Neural progenitor cell (in vitro differentiated cells): Measurements from ENCODE around the gene RAB39A. TPM values are rescaled to one million over a fixed set of nuclear protein-coding genes. Genes with fewer than 3 reads are reported as not detected.
"Not testable (repeated sequence)": the region's sequence is repeated elsewhere in the genome, so short reads cannot be mapped to it uniquely, and the experiment has no call there.

ENCODE experiments used
- DNase-seq: peaks from one replicate; pipeline ENCODE4 v3.0.0-alpha.2; 2016; ENCODE audit warnings: low spot score
- H2AFZ ChIP-seq: fragments of 200-600 bp; sonication (generic); replicated peaks from 2 replicates; pipeline ENCODE4 v1.6.1; 2016; ENCODE audit warnings: antibody characterized with exemption
- H3F3A ChIP-seq: fragments of 200-600 bp; sonication (generic); 2 replicates; pipeline ENCODE4 v1.6.1; 2016; ENCODE audit warnings: antibody characterized with exemption, low read depth
- H3K27ac ChIP-seq: fragments of 200-600 bp; sonication (generic); 2 replicates; pipeline ENCODE4 v1.5.1; 2016; ENCODE audit warnings: mild to moderate bottlenecking
- H3K27me3 ChIP-seq: fragments of 200-600 bp; sonication (generic); 2 replicates; pipeline ENCODE4 v1.6.1; 2016; ENCODE audit warnings: mild to moderate bottlenecking, moderate library complexity
- H3K36me3 ChIP-seq: fragments of 200-600 bp; sonication (generic); 2 replicates; pipeline ENCODE4 v1.5.1; 2016
- H3K4me1 ChIP-seq: fragments of 200-600 bp; sonication (generic); 2 replicates; pipeline ENCODE4 v1.6.1; 2016; ENCODE audit warnings: mixed run types
- H3K4me2 ChIP-seq: fragments of 200-600 bp; sonication (generic); 2 replicates; pipeline ENCODE4 v1.6.1; 2016
- H3K4me3 ChIP-seq: fragments of 200-600 bp; sonication (generic); 2 replicates; pipeline ENCODE4 v1.5.1; 2016
- H3K79me2 ChIP-seq: fragments of 200-600 bp; sonication (generic); 2 replicates; pipeline ENCODE4 v1.6.1; 2016; ENCODE audit warnings: low read depth
- H3K9ac ChIP-seq: fragments of 200-600 bp; sonication (generic); 2 replicates; pipeline ENCODE4 v1.6.1; 2016
- H3K9me3 ChIP-seq: fragments of 200-600 bp; sonication (generic); 2 replicates; pipeline ENCODE4 v1.5.1; 2016; ENCODE audit warnings: low read depth
- H4K20me1 ChIP-seq: fragments of 200-600 bp; sonication (generic); 2 replicates; pipeline ENCODE4 v1.6.1; 2016; ENCODE audit warnings: low read depth
- H3K27ac Mint-ChIP-seq: 3 replicates; pipeline ENCODE4 v1.8.0; 2021; ENCODE audit warnings: mixed read lengths
- H3K27me3 Mint-ChIP-seq: 2 replicates; pipeline ENCODE4 v1.8.0; 2022; ENCODE audit warnings: low read depth, mild to moderate bottlenecking, inconsistent platforms, moderate library complexity, mixed read lengths; ENCODE audit not compliant: insufficient read depth
- H3K36me3 Mint-ChIP-seq: 3 replicates; pipeline ENCODE4 v1.8.0; 2021; ENCODE audit warnings: mixed read lengths
- H3K4me1 Mint-ChIP-seq: 3 replicates; pipeline ENCODE4 v1.8.0; 2021; ENCODE audit warnings: mixed read lengths
- H3K4me3 Mint-ChIP-seq: 3 replicates; pipeline ENCODE4 v1.8.0; 2021; ENCODE audit warnings: mild to moderate bottlenecking, moderate library complexity, mixed read lengths
- H3K9me3 Mint-ChIP-seq: 3 replicates; pipeline ENCODE4 v1.8.0; 2020; ENCODE audit warnings: mixed read lengths
- CTCF ChIP-seq: fragments of 200-600 bp; sonication (generic); IDR thresholded peaks from 2 replicates; pipeline ENCODE4 v1.5.1; 2017; ENCODE audit warnings: antibody characterized with exemption, mild to moderate bottlenecking
- EZH2 ChIP-seq: fragments of 200-600 bp; sonication (generic); IDR thresholded peaks from 2 replicates; pipeline ENCODE4 v1.6.1; 2017; ENCODE audit warnings: antibody characterized with exemption, mild to moderate bottlenecking, moderate library complexity
- EZH2phosphoT487 ChIP-seq: fragments of 200-600 bp; sonication (generic); IDR thresholded peaks from 2 replicates; pipeline ENCODE4 v1.6.1; 2017; ENCODE audit warnings: antibody characterized with exemption
- total RNA-seq: library from RNA; depleted of rRNA; stranded (reverse); fragments of >200 nt; gene quantifications from 2 replicates; pipeline ENCODE4 v1.2.3, GENCODE V29; 2015; ENCODE audit warnings: low replicate concordance

RAB39A gene
- 8.9 and 13.2 TPM in 2 replicates for total RNA-seq

GRCh38 chr11:107928046-107928766 lies at the start of gene RAB39A:
Gene RAB39A, plus strand, starts transcription at chr11:107928448. Its CDS starts 121 bp downstream, at chr11:107928569.
- H3K4me1 Mint-ChIP-seq = peaks cover 12% of the 10 kb centered on the region
- H3K27me3 Mint-ChIP-seq = peaks cover 15% of the 10 kb centered on the region
- no peaks in the 10 kb centered on the region for H3K36me3 Mint-ChIP-seq
- H3K9ac ChIP-seq = peak within 1 kb of the TSS; percentile 59
- no peak within 1 kb of the TSS for H3K27ac ChIP-seq
- peaks cover 42% of the 10 kb centered on the region for H3K79me2 ChIP-seq
- peak; percentile 98 for DNase-seq
- no peaks in the 10 kb centered on the region for H4K20me1 ChIP-seq
- H3F3A ChIP-seq = peaks cover 9% of the 10 kb centered on the region
- no peaks in the 10 kb centered on the region for H3K27me3 ChIP-seq
- H3K4me1 ChIP-seq = peaks cover 10% of the 10 kb centered on the region
- H3K4me3 ChIP-seq = peak within 1 kb of the TSS; percentile 92
- H2AFZ ChIP-seq = peak within 1 kb of the TSS; percentile 100
- peak within 1 kb of the TSS; percentile 93 for H3K4me3 Mint-ChIP-seq
- H3K36me3 ChIP-seq = no peaks in the 10 kb centered on the region
- peak within 1 kb of the TSS; percentile 47 for H3K27ac Mint-ChIP-seq
- H3K9me3 ChIP-seq = no peaks in the 10 kb centered on the region
- TF ChIP-seq EZH2 = no peak
- TF ChIP-seq CTCF = no peak
- TF ChIP-seq EZH2phosphoT487 = no peak
- H3K9me3 Mint-ChIP-seq = no peaks in the 10 kb centered on the region
- peak within 1 kb of the TSS; percentile 97 for H3K4me2 ChIP-seq

- not testable (repeated sequence) for H4K20me1 ChIP-seq, H3K4me2 ChIP-seq, H3F3A ChIP-seq, H3K4me3 ChIP-seq, H3K27me3 ChIP-seq, H3K27ac Mint-ChIP-seq, H3K79me2 ChIP-seq, H3K36me3 Mint-ChIP-seq, H3K4me3 Mint-ChIP-seq, H3K9ac ChIP-seq, H3K27me3 Mint-ChIP-seq, H2AFZ ChIP-seq, DNase-seq, H3K9me3 Mint-ChIP-seq, H3K4me1 Mint-ChIP-seq, H3K36me3 ChIP-seq, H3K4me1 ChIP-seq, H3K27ac ChIP-seq, H3K9me3 ChIP-seq
Observed at GRCh38 chr11:107881471-107881870, 46.8 kb upstream of the RAB39A start.

- Histone ChIP-seq H3F3A (no peaks in the 10 kb centered on the region), H3K27ac (no peak overlapping the region), H3K36me3 (no peaks in the 10 kb centered on the region), H4K20me1 (no peaks in the 10 kb centered on the region), H3K9ac (no peak overlapping the region), H3K4me3 (no peak overlapping the region), H3K27me3 (no peaks in the 10 kb centered on the region), H3K4me1 (no peaks in the 10 kb centered on the region), H3K4me2 (no peak overlapping the region), H3K79me2 (no peaks in the 10 kb centered on the region), H2AFZ (no peak overlapping the region), H3K9me3 (no peaks in the 10 kb centered on the region)
- no peak for DNase-seq
- Mint-ChIP-seq H3K27ac (no peak overlapping the region), H3K9me3 (no peaks in the 10 kb centered on the region), H3K36me3 (no peaks in the 10 kb centered on the region), H3K27me3 (no peaks in the 10 kb centered on the region), H3K4me3 (no peak overlapping the region), H3K4me1 (no peaks in the 10 kb centered on the region)
- TF ChIP-seq CTCF (no peak), EZH2 (no peak), EZH2phosphoT487 (no peak)
Observed at GRCh38 chr11:107882095-107882820, 46.0 kb upstream of the RAB39A start.

GRCh38 chr11:107898270-107898669 lies 30.0 kb upstream of the RAB39A start:
- Mint-ChIP-seq H3K36me3 (no peaks in the 10 kb centered on the region), H3K4me1 (no peaks in the 10 kb centered on the region), H3K27ac (no peak overlapping the region), H3K9me3 (no peaks in the 10 kb centered on the region), H3K27me3 (no peaks in the 10 kb centered on the region), H3K4me3 (no peak overlapping the region)
- H3K9me3 ChIP-seq = no peaks in the 10 kb centered on the region
- H3K4me2 ChIP-seq = no peak overlapping the region
- no peaks in the 10 kb centered on the region for H3K27me3 ChIP-seq
- H3K36me3 ChIP-seq = no peaks in the 10 kb centered on the region
- H3K27ac ChIP-seq = no peak overlapping the region
- DNase-seq = peak; percentile 44
- no peaks in the 10 kb centered on the region for H3F3A ChIP-seq
- no peaks in the 10 kb centered on the region for H3K4me1 ChIP-seq
- H3K79me2 ChIP-seq = no peaks in the 10 kb centered on the region
- TF ChIP-seq CTCF (peak; percentile 58), EZH2 (no peak)
- no peak overlapping the region for H3K9ac ChIP-seq
- no peak overlapping the region for H2AFZ ChIP-seq
- H4K20me1 ChIP-seq = no peaks in the 10 kb centered on the region
- H3K4me3 ChIP-seq = no peak overlapping the region
